Measurements from ENCODE around the gene AHNAK. TPM values are rescaled to one million over a fixed set of nuclear protein-coding genes. Genes with fewer than 3 reads are reported as not detected.

AHNAK gene
- total RNA-seq, 4 donors from 2014 or later, result 1,199 to 1,973 (median 1,368) TPM

DNA sequence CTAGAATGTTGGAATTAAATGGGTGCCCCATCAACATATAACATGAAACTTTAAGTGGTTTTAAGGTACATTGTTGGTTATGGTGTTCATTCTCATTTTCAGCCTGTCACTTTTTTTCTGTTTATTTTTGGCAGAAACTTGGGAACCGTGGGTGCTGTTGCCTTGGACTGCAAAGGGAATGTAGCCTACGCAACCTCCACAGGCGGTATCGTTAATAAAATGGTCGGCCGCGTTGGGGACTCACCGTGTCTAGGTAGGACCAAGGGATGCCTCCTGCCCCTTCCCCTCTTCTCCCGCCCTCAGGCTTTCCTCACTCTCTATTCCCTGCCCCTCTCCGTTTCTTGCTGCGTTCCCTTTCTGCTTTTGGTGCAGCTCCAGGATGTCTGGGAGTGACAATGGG is 157.6 kb downstream of the AHNAK start:
- TF ChIP-seq, protein P1, sequence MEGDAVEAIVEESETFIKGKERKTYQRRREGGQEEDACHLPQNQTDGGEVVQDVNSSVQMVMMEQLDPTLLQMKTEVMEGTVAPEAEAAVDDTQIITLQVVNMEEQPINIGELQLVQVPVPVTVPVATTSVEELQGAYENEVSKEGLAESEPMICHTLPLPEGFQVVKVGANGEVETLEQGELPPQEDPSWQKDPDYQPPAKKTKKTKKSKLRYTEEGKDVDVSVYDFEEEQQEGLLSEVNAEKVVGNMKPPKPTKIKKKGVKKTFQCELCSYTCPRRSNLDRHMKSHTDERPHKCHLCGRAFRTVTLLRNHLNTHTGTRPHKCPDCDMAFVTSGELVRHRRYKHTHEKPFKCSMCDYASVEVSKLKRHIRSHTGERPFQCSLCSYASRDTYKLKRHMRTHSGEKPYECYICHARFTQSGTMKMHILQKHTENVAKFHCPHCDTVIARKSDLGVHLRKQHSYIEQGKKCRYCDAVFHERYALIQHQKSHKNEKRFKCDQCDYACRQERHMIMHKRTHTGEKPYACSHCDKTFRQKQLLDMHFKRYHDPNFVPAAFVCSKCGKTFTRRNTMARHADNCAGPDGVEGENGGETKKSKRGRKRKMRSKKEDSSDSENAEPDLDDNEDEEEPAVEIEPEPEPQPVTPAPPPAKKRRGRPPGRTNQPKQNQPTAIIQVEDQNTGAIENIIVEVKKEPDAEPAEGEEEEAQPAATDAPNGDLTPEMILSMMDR (IDR thresholded peaks at IDR 0.05; ENCODE audit: low read depth), result no peak

DNA sequence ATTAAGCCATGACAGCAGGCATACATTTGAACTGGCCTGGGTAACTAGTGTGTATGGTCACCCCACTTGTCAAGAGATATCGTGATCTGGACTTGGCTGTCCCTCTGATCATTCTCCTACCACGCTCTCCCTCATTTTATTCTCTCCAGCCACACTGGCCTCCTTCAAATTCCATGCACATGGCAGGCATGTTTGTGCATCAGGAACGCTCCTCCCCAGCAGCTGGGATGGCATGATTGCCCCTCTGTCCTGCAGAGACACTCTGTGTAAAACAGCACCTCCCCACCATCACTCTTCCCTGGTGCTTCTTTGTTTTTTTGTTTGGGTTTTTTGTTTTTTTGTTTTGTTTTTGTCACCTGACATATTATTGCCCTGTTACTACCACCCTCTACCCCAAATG is 159.2 kb downstream of the AHNAK start:
- TF ChIP-seq, protein P1 (IDR thresholded peaks at IDR 0.05; ENCODE audit: low read depth), result no peak

DNA sequence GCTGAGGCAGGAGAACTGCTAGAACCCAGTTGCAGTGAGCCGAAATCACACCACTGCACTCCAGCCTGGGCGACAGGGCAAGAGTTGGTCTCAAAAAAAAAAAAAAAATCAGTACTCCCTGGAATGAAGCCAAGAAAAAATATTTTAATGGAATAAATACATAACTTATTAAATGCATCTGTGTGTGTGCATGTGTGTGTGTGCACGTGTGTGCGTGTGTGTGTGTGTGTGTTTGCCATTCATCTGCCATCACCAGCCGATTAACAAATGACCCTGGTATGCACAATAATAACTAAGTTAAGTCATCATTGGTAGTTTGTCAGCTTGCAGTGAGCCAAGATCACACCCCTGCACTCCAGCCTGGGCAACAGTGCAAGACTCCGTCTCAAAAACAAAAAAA is 162.8 kb downstream of the AHNAK start:
- TF ChIP-seq, protein P1 (IDR thresholded peaks at IDR 0.05; ENCODE audit: low read depth), result no peak

Small RNA genes lying within 50 kb of the gene (small RNA-seq; reads per million reads assigned to genes)
- gene EEF1G, result not detected
- not detected for gene MIR6747

Other genes starting within 250 kb of the AHNAK start
- not detected for gene SCGB1D4, start 247.7 kb downstream of the AHNAK start, total RNA-seq
- gene ASRGL1, start 209.4 kb downstream of the AHNAK start, total RNA-seq, result 10 to 100 TPM in 3 of 4 donors, 1 to 10 TPM in 1; 9.6 to 32.0 (median 15.0) TPM
- not detected for gene SCGB1A1, start 127.8 kb downstream of the AHNAK start, total RNA-seq
- gene EEF1G, start 27.1 kb upstream of the AHNAK start, total RNA-seq, result 1,000 to 10,000 TPM in 3 of 4 donors, 100 to 1,000 TPM in 1; 650 to 1,310 (median 1,178) TPM
- gene TUT1, start 44.7 kb upstream of the AHNAK start, total RNA-seq, result 10 to 100 TPM in 1 of 4 donors, 1 to 10 TPM in 3; 3.4 to 13.4 (median 7.9) TPM
- 10 to 100 TPM; 50.9 to 87.4 (median 61.6) TPM for gene MTA2, start 55.1 kb upstream of the AHNAK start, total RNA-seq
- 100 to 1,000 TPM in 1 of 4 donors, 10 to 100 TPM in 3; 22.2 to 130 (median 39.7) TPM for gene EML3, start 66.0 kb upstream of the AHNAK start, total RNA-seq
- gene ROM1, start 66.5 kb upstream of the AHNAK start, total RNA-seq, result 10 to 100 TPM in 1 of 4 donors, 1 to 10 TPM in 3; 1.1 to 11.2 (median 5.5) TPM
- 10 to 100 TPM; 13.5 to 29.5 (median 24.2) TPM for gene B3GAT3, start 75.2 kb upstream of the AHNAK start, total RNA-seq
- gene GANAB, start 99.8 kb upstream of the AHNAK start, total RNA-seq, result 100 to 1,000 TPM in 2 of 4 donors, 10 to 100 TPM in 2; 79.4 to 118 (median 104) TPM
- gene INTS5, start 106.5 kb upstream of the AHNAK start, total RNA-seq, result 10 to 100 TPM in 3 of 4 donors, 1 to 10 TPM in 1; 7.7 to 14.3 (median 11.3) TPM
- gene C11orf98, start 118.4 kb upstream of the AHNAK start, total RNA-seq, result 10 to 100 TPM; 13.7 to 47.1 (median 35.9) TPM
- gene CSKMT, start 118.5 kb upstream of the AHNAK start, total RNA-seq, result 1 to 10 TPM; 2.4 to 9.6 (median 7.7) TPM
- gene UQCC3, start 124.9 kb upstream of the AHNAK start, total RNA-seq, result 10 to 100 TPM in 1 of 4 donors, 1 to 10 TPM in 3; 4.2 to 10.9 (median 8.7) TPM
- 10 to 100 TPM in 1 of 4 donors, 1 to 10 TPM in 3; 3.8 to 10.6 (median 5.5) TPM for gene LBHD1, start 125.5 kb upstream of the AHNAK start, total RNA-seq
- 100 to 1,000 TPM; 113 to 235 (median 142) TPM for gene UBXN1, start 132.3 kb upstream of the AHNAK start, total RNA-seq
- gene LRRN4CL, start 142.7 kb upstream of the AHNAK start, total RNA-seq, result 10 to 100 TPM; 17.3 to 42.2 (median 32.3) TPM
- 100 to 1,000 TPM in 1 of 4 donors, 10 to 100 TPM in 3; 44.5 to 106 (median 48.4) TPM for gene BSCL2, start 160.6 kb upstream of the AHNAK start, total RNA-seq
- under 1 TPM in 1 of 4 donors, not detected in 3; 0.88 TPM for gene GNG3, start 160.9 kb upstream of the AHNAK start, total RNA-seq
- 10 to 100 TPM; 21.2 to 35.2 (median 29.3) TPM for gene HNRNPUL2, start 180.7 kb upstream of the AHNAK start, total RNA-seq
- gene TTC9C, start 181.7 kb upstream of the AHNAK start, total RNA-seq, result 10 to 100 TPM; 17.5 to 57.4 (median 20.3) TPM
- gene ZBTB3, start 207.4 kb upstream of the AHNAK start, total RNA-seq, result 1 to 10 TPM; 3.9 to 7.7 (median 6.9) TPM
- gene POLR2G, start 214.8 kb upstream of the AHNAK start, total RNA-seq, result 10 to 100 TPM; 46.9 to 75.8 (median 65.3) TPM
- gene TAF6L, start 224.6 kb upstream of the AHNAK start, total RNA-seq, result 10 to 100 TPM; 12.1 to 25.8 (median 15.6) TPM
- 10 to 100 TPM; 37.7 to 74.0 (median 49.6) TPM for gene TMEM179B, start 240.6 kb upstream of the AHNAK start, total RNA-seq
- 10 to 100 TPM; 14.5 to 22.6 (median 19.3) TPM for gene TMEM223, start 245.2 kb upstream of the AHNAK start, total RNA-seq

Measured in subcutaneous adipose tissue (tissue), 4 donors.